ENCODE results near the gene OR10G3. TPM values are rescaled to one million over a fixed set of nuclear protein-coding genes. Genes with fewer than 3 reads are reported as not detected.

The OR10G3 gene
- total RNA-seq, 1 donor from 2014 or later = not detected

DNA sequence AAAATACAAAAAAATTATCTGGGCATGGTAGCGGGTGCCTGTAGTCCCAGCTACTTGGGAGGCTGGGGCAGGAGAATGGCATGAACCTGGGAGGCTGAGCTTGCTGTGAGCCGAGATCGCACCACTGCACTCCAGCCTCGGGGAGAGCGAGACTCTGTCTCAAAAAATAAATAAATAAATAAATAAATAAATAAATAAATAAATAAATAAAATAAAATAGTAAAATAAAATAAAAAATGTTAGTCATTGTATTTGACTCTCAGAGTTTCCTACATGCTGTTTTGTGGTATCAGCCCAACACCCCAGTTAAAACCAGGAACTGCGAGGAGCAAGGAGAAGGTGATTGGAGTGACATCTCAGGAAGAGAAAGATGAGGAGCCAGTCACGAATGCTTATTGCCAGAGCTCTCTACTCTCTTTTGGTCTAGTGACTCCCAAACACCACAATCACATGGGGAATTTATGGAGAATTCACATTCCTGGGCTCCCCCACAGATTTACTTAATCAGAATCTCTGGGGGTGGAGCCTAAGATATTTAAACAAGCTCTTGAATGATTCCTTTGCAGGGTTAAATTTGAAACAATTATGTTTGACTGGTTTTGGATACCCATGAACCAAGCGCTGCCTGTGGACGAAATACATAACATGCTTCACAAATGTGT, 38.3 kb downstream of the OR10G3 start:
- Mint-ChIP-seq H3K27ac (no peak overlapping the region), H3K9me3 (ENCODE audit: low read depth) (no peaks in the 10 kb centered on the region), H3K4me1 (ENCODE audit: low read depth) (peaks cover 23% of the 10 kb centered on the region), H3K36me3 (ENCODE audit: insufficient read depth) (no peaks in the 10 kb centered on the region), H3K27me3 (no peaks in the 10 kb centered on the region), H3K4me3 (ENCODE audit: low read depth) (no peak overlapping the region)
- TF ChIP-seq, protein P1, sequence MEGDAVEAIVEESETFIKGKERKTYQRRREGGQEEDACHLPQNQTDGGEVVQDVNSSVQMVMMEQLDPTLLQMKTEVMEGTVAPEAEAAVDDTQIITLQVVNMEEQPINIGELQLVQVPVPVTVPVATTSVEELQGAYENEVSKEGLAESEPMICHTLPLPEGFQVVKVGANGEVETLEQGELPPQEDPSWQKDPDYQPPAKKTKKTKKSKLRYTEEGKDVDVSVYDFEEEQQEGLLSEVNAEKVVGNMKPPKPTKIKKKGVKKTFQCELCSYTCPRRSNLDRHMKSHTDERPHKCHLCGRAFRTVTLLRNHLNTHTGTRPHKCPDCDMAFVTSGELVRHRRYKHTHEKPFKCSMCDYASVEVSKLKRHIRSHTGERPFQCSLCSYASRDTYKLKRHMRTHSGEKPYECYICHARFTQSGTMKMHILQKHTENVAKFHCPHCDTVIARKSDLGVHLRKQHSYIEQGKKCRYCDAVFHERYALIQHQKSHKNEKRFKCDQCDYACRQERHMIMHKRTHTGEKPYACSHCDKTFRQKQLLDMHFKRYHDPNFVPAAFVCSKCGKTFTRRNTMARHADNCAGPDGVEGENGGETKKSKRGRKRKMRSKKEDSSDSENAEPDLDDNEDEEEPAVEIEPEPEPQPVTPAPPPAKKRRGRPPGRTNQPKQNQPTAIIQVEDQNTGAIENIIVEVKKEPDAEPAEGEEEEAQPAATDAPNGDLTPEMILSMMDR (IDR thresholded peaks at IDR 0.05; ENCODE audit: unreplicated experiment) = no peak
- no peak for DNase-seq (ENCODE audit: low spot score, unreplicated experiment)

DNA sequence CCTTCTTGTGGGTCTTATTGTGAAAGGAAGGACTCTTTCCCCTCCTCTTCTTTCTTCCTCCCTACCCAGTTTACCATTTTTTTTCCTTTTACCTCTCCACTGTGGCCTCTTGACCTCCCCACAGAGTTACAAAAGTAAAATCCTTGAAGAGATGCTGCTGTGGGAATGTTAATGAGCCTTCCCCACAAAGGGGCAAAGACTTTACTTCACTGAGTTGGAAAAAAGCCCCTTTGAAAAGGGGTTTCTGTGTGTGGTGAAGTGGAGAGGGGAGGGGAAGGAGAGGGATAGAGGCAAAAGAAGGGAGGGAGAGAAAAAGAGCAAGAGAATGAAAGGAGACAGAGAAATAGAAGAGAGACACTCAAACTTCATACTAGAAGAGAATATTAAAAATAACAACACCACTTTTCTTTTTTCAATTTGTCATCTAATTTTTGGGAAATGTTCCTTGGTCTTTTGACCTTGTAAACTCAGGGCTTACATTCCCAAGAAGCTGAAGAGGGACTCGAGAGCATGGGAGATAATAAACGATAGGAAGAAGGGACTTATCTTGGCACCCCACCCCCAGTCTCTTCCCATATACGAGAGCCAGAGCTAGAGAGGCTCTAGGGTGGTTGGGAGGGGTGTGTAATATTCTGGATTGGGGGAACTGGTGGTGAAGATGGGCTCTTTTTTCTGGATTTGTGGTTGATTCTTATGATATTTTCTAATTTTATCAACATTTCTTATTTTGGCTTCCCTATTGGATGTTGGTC, 40.5 kb downstream of the OR10G3 start:
- no peaks in the 10 kb centered on the region for H3K27me3 Mint-ChIP-seq
- no peaks in the 10 kb centered on the region for H3K9me3 Mint-ChIP-seq (ENCODE audit: low read depth)
- no peaks in the 10 kb centered on the region for H3K36me3 Mint-ChIP-seq (ENCODE audit: insufficient read depth)
- H3K4me1 Mint-ChIP-seq (ENCODE audit: low read depth) = peaks cover 36% of the 10 kb centered on the region
- DNase-seq (ENCODE audit: low spot score, unreplicated experiment) = no peak
- peak overlapping the region; percentile 51 for H3K27ac Mint-ChIP-seq
- H3K4me3 Mint-ChIP-seq (ENCODE audit: low read depth) = no peak overlapping the region
- TF ChIP-seq, protein P1 (IDR thresholded peaks at IDR 0.05; ENCODE audit: unreplicated experiment) = no peak

GRCh38 chr14:21537090-21537424, 42.8 kb downstream of the OR10G3 start:
- Mint-ChIP-seq H3K9me3 (ENCODE audit: low read depth) (no peaks in the 10 kb centered on the region), H3K4me1 (ENCODE audit: low read depth) (peaks cover 26% of the 10 kb centered on the region), H3K27ac (peak overlapping the region; percentile 91), H3K4me3 (ENCODE audit: low read depth) (peak overlapping the region; percentile 94), H3K36me3 (ENCODE audit: insufficient read depth) (no peaks in the 10 kb centered on the region), H3K27me3 (no peaks in the 10 kb centered on the region)
- DNase-seq (ENCODE audit: low spot score, unreplicated experiment) = no peak
- TF ChIP-seq, protein P1 (IDR thresholded peaks at IDR 0.05; ENCODE audit: unreplicated experiment) = no peak

- peaks cover 26% of the 10 kb centered on the region for H3K4me1 Mint-ChIP-seq (ENCODE audit: low read depth)
These were observed 43.3 kb downstream of the OR10G3 start for GRCh38 chr14:21536418-21537089.

More at GRCh38 chr14:21536418-21537089, 43.3 kb downstream of the OR10G3 start:
- Mint-ChIP-seq H3K36me3 (ENCODE audit: insufficient read depth) (no peaks in the 10 kb centered on the region), H3K4me3 (ENCODE audit: low read depth) (peak overlapping the region; percentile 94), H3K27me3 (no peaks in the 10 kb centered on the region), H3K27ac (peak overlapping the region; percentile 91), H3K9me3 (ENCODE audit: low read depth) (no peaks in the 10 kb centered on the region)
- TF ChIP-seq, protein P1 (IDR thresholded peaks at IDR 0.05; ENCODE audit: unreplicated experiment) = no peak
- DNase-seq (ENCODE audit: low spot score, unreplicated experiment) = no peak
